Measurements from ENCODE around the gene AGK. TPM values are rescaled to one million over a fixed set of nuclear protein-coding genes. Genes with fewer than 3 reads are reported as not detected.

AGK gene
- total and polyA plus RNA-seq, 4 donors, result 7.2 to 13.6 (median 8.9) TPM

DNA sequence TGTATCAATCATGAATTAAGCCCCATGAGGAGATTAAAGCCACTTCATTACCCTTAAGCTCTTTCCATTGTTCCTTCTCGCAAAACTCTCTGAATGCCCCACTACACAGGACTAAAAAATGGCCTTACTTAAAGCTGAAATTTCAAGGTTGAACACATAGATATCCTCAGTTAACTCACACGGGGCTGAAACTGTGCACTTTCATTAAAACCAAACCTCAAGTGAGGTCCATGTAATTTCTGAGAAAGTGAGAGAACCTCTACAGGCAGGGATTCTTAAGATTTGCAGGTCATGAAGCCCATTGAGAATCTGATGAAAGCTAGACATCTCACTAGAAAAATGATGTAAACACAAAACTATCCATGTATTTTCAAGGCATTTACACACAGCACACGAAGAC lies 134.9 kb downstream of the AGK start:
- Histone ChIP-seq H3K9me3 (ENCODE audit: control insufficient read depth in 4 of 4, low read length in 3 of 4) (no peaks in the 10 kb centered on the region), H3K9ac (ENCODE audit: low read depth in 1 of 2, low read length in 2 of 2) (no peak overlapping the region), H3K4me3 (ENCODE audit: low read depth in 1 of 3, low read length in 3 of 3) (no peak overlapping the region), H3K36me3 (ENCODE audit: control insufficient read depth in 4 of 4, insufficient read depth in 3 of 4, low read depth in 1 of 4, low read length in 3 of 4) (peaks cover 0 to 19% (median 9%) of the 10 kb centered on the region in 4 donors), H3K27ac (ENCODE audit: low read depth in 1 of 2, low read length in 2 of 2) (peak overlapping the region in 1 of 2 donors; percentile 67), H3K4me1 (ENCODE audit: control insufficient read depth in 4 of 4, insufficient read depth in 4 of 4, low read length in 3 of 4) (peaks cover 6 to 35% (median 24%) of the 10 kb centered on the region in 4 donors), H3K27me3 (ENCODE audit: control insufficient read depth in 4 of 4, insufficient read depth in 4 of 4, low read length in 3 of 4) (no peaks in the 10 kb centered on the region)
- DNase-seq (ENCODE audit: low spot score), result no peak
- WGBS, result 91% methylated on average over 3 of the region's 3 CpGs
- TF ChIP-seq SP1 (IDR thresholded peaks at IDR 0.05), result no peak
- peak; percentile 13 for TF ChIP-seq YY1 (IDR thresholded peaks at IDR 0.05)
- no peak for TF ChIP-seq FOXA1 (IDR thresholded peaks at IDR 0.05)

DNA sequence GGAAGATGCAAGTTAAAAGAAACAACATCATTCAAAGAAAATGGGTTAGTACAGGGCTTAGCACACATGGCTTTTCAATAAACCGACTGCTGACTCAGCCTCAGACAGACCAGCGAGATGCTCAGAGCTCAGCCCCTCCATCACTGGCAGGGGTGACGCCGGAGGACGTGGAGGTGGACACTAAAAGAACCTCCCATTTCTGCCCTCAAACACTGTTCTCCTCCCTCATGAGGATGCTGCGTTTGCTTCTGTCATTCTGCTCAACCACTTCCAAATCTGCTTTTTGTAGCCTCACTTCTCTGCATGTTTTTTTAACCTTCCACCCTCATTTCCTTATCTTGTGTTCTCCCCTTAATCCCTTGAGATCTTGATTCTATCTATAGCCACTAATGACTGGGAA lies 135.5 kb downstream of the AGK start:
- Histone ChIP-seq H3K4me3 (ENCODE audit: low read depth in 1 of 3, low read length in 3 of 3) (no peak overlapping the region), H3K27me3 (ENCODE audit: control insufficient read depth in 4 of 4, insufficient read depth in 4 of 4, low read length in 3 of 4) (no peaks in the 10 kb centered on the region), H3K9ac (ENCODE audit: low read depth in 1 of 2, low read length in 2 of 2) (no peak overlapping the region), H3K36me3 (ENCODE audit: control insufficient read depth in 4 of 4, insufficient read depth in 3 of 4, low read depth in 1 of 4, low read length in 3 of 4) (peaks cover 0 to 15% (median 5%) of the 10 kb centered on the region in 4 donors), H3K27ac (ENCODE audit: low read depth in 1 of 2, low read length in 2 of 2) (peak overlapping the region in 1 of 2 donors; percentile 50), H3K9me3 (ENCODE audit: control insufficient read depth in 4 of 4, low read length in 3 of 4) (no peaks in the 10 kb centered on the region), H3K4me1 (ENCODE audit: control insufficient read depth in 4 of 4, insufficient read depth in 4 of 4, low read length in 3 of 4) (peaks cover 6 to 36% (median 26%) of the 10 kb centered on the region in 4 donors)
- no peak for DNase-seq (ENCODE audit: low spot score)
- 96% methylated on average over 6 of the region's 6 CpGs for WGBS
- TF ChIP-seq ATF3 (IDR thresholded peaks at IDR 0.05) (no peak), CTCF (IDR thresholded peaks at IDR 0.05; ENCODE audit: low read depth, low read length, missing input control) (no peak), FOXA1 (IDR thresholded peaks at IDR 0.05) (no peak), HNF4A (conservative IDR thresholded peaks at IDR 0.05) (no peak), NR2F2 (IDR thresholded peaks at IDR 0.05) (no peak), EGR1 (IDR thresholded peaks at IDR 0.05; ENCODE audit: low read depth in 2 of 2) (no peak), HNF4G (IDR thresholded peaks at IDR 0.05) (no peak), YY1 (IDR thresholded peaks at IDR 0.05) (no peak), MAX (IDR thresholded peaks at IDR 0.05) (no peak), TAF1 (conservative IDR thresholded peaks at IDR 0.05) (no peak), SP1 (IDR thresholded peaks at IDR 0.05) (no peak), GABPA (IDR thresholded peaks at IDR 0.05 in 1 of 2, conservative IDR thresholded peaks at IDR 0.05 in 1 of 2) (no peak), RXRA (IDR thresholded peaks at IDR 0.05) (no peak), RAD21 (IDR thresholded peaks at IDR 0.05) (no peak), JUND (IDR thresholded peaks at IDR 0.05) (no peak)
- TF ChIP-seq, protein P1, sequence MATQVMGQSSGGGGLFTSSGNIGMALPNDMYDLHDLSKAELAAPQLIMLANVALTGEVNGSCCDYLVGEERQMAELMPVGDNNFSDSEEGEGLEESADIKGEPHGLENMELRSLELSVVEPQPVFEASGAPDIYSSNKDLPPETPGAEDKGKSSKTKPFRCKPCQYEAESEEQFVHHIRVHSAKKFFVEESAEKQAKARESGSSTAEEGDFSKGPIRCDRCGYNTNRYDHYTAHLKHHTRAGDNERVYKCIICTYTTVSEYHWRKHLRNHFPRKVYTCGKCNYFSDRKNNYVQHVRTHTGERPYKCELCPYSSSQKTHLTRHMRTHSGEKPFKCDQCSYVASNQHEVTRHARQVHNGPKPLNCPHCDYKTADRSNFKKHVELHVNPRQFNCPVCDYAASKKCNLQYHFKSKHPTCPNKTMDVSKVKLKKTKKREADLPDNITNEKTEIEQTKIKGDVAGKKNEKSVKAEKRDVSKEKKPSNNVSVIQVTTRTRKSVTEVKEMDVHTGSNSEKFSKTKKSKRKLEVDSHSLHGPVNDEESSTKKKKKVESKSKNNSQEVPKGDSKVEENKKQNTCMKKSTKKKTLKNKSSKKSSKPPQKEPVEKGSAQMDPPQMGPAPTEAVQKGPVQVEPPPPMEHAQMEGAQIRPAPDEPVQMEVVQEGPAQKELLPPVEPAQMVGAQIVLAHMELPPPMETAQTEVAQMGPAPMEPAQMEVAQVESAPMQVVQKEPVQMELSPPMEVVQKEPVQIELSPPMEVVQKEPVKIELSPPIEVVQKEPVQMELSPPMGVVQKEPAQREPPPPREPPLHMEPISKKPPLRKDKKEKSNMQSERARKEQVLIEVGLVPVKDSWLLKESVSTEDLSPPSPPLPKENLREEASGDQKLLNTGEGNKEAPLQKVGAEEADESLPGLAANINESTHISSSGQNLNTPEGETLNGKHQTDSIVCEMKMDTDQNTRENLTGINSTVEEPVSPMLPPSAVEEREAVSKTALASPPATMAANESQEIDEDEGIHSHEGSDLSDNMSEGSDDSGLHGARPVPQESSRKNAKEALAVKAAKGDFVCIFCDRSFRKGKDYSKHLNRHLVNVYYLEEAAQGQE (IDR thresholded peaks at IDR 0.05), result no peak
- TF ChIP-seq, protein P2, sequence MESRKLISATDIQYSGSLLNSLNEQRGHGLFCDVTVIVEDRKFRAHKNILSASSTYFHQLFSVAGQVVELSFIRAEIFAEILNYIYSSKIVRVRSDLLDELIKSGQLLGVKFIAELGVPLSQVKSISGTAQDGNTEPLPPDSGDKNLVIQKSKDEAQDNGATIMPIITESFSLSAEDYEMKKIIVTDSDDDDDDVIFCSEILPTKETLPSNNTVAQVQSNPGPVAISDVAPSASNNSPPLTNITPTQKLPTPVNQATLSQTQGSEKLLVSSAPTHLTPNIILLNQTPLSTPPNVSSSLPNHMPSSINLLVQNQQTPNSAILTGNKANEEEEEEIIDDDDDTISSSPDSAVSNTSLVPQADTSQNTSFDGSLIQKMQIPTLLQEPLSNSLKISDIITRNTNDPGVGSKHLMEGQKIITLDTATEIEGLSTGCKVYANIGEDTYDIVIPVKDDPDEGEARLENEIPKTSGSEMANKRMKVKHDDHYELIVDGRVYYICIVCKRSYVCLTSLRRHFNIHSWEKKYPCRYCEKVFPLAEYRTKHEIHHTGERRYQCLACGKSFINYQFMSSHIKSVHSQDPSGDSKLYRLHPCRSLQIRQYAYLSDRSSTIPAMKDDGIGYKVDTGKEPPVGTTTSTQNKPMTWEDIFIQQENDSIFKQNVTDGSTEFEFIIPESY (IDR thresholded peaks at IDR 0.05), result no peak
